ENCODE results near the gene CELSR1.
"Not testable (repeated sequence)": the region's sequence is repeated elsewhere in the genome, so short reads cannot be mapped to it uniquely, and the experiment has no call there.

CELSR1 gene

DNA sequence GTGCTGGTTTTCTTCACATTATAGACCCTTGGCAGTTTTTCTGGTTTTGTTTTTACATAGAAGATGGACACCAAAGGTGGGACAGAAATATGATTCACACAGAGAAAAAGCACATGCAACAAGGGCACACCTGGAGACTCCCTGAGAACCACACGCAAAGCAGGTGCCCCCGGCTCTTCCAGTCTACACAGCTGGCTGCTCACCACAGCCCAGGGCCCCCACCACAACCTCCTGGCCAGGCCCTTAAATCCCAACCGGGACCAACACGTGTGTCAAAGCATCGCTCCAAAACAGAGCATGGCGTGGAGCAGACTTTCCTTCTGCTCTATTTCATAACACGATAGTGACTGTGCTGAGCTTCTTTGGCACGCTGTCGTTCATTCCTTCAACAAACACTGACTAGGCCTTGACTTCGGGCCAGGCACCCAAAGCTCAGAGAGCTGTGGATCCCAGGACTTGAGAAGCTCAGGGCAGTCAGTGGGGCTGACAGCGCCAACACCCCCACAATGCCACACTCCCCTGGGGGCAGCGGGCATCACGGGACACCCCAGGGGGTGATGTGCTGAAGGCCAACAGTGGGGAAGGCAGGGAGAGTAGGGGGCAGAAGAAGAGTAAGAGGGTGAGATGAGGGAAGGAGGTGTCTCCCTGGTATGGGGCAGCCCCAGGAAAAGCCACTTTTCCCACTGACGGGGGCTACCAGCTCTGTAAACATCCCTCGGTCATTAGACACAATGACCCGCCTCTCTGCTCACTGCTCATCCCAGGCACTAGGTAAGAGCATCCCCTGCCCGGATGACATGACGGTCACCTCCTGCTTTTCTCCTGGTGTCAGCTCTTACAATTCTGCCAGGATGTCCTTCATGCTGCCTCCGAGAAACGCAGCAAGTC, 26.0 kb downstream of the CELSR1 start:
- no peak for DNase-seq

DNA sequence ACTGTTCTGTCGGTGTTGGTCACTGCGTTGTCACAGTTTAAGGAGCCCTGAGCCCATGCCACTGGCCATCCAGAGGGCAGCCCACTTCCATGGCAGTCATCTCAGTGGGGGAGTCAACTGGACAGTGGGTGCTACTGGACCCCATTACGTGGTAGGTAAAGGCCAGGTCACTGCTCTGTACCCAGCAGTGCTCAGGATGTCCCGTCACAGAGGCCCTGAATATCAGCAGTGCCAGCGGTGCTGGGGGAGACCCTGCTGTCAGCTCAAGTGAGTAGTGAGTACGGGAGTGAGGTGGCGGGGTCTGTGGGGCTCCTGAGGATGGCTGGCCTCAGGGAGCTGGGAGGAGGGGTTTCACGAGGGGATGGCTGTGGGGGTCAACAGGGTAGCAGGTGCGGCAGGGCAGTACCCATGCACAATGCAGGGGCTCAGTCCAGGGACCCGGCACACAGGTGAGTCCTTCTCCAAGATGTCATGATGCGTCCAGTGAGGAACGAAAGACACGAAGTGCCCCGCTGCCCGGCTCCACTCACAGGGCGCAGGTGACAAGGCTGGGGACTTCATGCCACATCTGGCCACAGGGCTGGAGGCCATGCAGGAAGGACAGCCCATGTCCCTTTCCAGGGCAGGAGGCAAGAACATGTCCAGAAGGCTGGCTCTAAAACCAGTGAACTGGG, 27.9 kb downstream of the CELSR1 start:
- no peak for DNase-seq

DNA sequence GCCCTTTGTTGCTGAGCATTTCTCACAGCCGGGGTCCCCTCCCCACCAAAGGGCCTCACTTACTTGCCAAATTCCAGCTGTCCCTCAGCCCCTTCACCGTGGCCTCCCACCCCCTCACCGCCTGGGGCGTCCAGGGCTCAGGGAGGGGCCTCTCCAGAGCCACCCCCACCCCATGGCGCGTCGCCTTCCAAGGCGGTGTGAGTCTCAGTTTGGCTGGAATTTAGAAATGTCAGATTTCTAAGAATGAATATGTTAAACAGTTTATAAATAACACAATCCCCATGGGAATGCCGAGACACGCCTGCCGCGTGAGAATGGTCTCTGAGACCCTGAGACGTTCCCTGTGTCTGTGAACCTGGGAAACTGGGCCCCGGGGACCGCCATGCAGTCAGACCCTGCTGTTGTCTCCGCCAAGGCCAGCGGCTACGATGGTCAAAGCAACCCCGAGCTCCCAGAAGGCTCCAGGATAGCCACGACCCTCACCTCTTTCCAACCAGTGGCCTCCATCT, 28.9 kb downstream of the CELSR1 start:
- no peak for DNase-seq

DNA sequence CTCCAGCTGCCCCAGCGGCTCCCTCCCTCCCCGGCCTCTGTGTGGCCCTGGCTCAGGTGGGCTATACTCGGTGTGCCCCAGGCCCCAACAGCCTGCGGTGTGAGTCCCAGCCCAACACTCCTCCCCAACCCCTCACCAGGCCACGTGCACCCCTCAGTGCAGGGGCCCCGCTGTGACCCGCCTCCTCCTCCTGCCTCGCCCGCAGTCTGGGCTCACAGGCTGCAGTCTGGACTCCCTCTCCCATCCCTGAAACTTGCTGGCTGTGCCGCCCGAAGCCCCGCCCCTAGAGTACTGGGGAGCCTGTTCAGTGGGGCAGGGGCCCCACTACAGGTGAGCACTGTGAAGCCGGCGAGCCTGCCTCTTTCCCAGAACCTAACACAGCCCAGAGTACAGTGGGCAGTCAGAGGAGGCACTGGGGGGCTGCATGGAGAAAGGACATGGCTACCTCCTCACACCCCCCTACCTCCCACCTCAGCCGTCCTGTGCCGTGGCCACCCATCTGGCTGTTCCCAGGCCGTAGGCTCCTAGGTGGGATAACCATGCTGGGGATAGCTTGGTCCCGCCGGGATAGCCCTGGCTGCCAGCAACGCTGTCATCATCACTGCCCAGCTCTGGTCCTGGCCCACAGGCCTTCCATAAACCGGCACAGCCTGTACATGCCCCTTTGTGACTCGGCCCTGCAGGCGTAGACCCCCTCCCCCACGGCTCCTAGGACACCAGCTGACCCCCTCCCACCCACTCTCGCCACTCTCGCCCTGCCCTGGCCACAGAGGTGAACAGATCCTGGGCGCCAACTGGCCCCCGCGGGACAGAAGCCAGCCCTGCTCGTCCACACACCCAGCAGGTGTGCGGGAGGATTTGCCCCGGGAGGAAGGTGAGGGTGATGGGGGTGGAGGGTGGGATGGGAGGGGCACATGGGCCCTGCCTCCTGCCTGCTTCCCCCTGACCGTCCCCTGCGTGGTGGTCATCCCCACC, 29.7 kb downstream of the CELSR1 start:
- no peak for DNase-seq

DNA sequence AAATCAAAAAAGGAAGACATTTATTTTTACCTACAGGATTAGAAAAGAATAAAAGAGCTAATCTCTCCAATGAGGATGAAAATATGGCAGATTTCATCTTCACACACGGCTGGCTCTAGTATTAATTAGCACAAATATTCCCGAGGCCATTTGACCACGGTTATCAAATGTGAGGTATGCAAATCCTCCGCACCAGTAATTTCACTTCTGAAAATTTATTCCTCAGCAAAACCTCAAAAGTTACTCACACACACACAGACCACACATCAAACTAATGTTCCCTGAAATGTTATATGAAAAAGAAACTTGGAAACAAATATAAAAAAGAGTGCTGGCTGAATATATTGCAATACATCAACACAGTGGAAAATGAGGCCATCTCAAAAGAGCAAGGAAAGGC, 32.8 kb downstream of the CELSR1 start:
- no peak for DNase-seq

DNA sequence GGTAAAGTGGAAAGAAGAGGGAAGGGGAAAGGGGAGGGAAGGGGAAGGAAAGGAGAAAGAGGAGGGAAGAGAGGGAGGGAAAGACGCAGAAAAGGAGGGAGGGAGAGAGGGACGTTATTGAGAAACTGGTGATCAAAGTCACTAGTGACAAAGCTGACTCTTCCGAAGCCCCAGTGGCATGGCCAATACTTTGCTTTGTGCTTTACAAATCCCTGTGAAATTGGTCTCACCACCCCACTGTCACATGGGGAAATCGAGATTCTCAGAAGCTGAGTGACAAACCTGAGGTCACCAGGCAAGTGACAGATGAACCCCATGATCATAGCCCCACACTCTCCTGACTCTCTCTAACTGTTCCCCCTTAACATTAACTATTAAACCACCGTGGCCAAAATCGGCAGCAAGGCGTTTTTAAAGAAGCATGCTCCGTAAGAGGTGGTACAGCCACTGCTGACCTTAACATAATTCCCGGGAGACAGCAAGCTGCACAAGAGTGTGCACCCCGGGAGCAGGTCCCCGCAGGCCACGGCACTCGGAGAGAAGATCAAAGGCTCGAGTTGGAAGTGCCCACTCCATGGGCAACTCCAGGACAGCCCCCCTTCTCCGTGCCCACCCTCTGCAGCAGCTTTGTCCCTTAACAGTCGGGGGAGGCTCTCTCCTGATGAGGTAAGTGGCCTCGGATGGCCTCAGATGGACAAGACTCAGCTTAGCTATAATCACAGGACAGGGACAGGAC, 34.8 kb downstream of the CELSR1 start:
- DNase-seq = no peak

DNA sequence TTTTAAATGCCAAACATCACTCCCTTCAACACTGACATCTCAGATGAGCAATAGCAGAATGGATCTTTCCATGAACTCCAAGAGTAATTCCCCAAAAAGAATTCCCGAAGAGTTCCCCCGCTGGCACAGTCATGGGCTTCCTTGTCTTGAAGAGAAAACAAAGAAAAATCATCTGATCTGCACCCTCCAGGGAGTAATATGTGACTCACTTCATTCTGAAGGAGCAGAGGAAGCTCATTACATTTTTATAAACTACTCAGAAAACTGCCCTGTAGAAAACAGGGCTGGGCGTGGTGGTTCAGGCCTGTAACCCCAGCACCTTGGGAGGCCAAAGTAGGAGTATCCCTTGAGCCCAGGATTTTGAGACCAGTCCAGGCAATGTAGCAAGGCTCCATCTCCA, 35.7 kb downstream of the CELSR1 start:
- no peak for DNase-seq

DNA sequence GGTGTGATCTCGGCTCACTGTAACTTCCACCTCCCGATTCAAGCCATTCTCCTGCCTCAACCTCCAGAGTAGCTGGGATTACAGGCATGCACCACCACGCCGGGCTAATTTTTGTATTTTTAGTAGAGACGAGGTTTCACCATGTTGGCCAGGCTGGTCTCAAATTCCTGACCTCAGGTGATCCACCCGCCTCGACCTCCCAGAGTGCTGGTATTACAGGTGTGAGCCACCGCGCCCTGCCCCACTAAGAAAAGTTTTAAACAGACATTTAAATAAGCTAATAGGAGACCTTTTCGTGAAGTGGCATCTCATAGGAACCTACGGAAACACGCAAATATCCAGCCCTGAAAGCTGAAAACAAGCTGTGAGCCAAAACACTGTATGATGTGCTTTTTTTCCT, 36.2 kb downstream of the CELSR1 start:
- not testable (repeated sequence) for DNase-seq

DNA sequence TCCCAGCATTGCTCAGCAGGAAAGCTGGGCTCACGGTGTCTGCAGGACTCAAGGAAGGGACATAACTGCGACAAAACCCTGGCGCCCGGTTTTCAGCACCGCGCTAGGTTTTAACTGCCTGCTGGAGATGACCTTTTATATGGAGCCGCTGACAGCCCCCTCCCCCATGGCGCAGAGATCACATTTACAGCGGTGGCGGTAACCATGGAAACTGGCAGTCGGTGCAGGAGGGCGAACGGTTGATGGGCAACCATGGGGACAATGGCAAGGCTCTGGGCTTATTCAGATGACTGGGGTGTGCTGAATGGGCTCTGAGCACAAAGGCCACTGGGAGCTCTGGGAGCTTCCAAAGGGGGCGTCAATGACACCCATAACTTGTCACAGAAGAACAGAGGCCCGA, 37.2 kb downstream of the CELSR1 start:
- no peak for DNase-seq

DNA sequence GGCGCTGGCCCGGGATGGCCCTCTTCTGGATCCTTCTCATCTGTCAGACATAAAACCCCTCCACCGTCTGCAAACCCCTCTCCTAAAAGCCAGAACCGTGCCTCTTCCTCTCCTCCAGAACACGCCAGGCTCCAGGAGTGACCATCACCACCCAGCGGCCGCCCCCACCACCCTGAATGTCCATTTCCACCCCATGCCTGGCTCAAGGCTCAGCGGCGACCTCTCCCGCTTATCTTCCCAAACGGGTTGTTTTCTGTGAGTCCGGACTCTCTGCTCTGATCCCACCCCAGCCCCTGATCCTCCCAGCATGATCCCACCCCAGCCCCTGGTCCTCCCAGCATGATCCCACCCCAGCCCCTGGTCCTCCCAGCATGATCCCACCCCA, 37.6 kb downstream of the CELSR1 start:
- DNase-seq = no peak

DNA sequence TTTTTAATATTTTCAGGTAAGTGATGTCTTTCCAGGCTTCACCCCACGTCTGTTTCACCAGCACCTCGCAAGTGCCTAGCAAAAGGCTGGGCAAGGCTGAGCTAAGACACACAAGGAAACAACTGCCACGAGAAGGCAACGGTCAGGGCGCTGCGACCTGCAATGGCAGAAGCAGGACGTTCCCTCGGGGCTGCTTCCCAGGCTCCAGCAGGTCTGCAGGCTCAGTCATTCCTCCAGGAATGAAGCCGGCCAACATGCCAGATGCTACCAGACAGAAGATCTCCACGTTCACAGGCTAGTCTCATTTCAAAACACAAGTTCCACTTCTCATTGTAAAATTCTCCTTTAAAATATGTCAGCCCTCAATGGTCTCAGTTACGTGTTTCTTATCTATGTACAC, 45.5 kb downstream of the CELSR1 start:
- DNase-seq = no peak

DNA sequence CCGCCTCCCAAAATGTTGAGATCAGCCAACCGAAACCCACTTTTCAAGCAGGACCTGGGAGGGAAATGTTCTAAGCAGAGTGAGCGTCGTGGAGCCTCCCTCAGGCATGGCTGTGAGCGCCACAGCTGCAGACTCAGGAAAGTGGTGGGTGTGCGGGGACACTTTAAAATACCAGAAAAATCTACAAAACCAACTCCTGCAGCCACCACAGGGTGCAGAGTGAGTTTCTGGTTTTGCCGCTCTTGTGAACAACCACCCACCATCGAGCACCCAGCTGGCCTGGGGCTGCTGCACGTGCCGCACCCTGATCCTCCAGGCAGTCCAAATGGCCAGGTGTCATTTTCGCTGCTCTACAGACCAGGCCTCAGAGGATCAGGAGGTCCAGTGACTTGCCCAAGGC, 46.9 kb downstream of the CELSR1 start:
- no peak for DNase-seq

DNA sequence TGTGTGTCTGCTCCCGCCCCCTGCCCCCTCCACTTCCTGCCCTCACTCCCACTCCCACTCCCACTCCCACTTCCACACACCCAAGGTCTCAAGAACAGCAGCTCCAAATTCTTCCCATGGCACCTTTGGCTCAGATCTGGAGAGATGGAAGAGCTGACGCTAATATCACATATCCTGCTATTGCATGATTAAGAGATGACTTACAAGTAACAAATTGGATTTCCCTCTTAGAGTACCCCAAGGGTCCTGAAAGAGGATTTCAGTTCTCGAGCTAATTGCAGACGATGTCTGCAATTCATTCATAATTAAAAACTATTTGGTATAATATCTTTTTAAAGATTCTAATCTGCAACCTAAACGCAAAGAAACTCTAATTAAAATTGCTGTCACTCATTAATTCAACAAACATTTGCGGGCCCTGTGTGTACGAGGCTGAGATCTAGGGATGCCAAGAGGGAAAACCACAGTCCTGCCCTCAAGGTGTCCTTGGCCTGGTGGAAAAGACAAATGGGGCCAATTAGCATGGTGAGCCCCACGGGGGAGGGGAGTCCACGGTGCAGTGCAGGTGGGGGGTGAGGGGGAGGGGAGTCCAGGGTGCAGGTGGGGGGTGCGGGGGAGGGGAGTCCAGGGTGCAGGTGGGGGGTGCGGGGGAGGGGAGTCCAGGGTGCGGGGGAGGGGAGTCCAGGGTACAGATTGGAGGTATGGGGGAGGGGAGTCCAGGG, 50.3 kb downstream of the CELSR1 start:
- no peak for DNase-seq

DNA sequence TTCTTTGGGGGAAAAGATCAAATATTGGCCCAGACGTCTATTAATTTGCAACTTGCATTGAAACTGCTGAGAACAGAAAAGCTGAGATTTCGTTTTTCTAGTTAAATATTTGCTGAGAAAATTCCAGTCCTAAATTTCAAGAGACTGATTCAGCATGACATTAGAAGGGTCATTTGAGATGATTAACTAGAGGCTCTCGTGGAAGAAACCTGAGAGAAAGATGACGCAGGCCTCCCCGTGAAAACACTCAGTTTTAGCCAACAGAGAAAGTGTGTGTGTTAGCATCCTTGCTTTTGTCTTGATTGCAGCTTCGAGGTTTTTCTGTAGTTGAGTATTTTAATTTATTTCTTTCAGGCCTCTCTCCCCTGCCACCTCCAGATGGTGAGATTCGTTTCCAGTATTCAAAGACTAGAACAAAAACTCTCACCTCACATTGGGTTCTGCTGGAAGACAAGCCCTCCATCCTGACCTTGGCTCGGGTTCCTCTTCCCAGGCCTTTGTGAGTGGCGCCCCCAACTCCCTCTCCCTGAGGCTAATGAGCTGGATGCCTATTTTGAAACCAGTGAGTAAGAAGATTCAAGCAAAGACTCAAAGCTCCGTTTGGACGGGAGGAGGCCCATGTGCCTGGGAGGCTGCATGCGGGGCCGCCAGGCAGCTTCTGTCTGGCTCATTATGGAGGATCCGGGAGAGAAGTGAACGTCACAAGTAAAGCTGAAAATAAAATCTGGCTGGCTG, 52.4 kb downstream of the CELSR1 start:
- DNase-seq = no peak

DNA sequence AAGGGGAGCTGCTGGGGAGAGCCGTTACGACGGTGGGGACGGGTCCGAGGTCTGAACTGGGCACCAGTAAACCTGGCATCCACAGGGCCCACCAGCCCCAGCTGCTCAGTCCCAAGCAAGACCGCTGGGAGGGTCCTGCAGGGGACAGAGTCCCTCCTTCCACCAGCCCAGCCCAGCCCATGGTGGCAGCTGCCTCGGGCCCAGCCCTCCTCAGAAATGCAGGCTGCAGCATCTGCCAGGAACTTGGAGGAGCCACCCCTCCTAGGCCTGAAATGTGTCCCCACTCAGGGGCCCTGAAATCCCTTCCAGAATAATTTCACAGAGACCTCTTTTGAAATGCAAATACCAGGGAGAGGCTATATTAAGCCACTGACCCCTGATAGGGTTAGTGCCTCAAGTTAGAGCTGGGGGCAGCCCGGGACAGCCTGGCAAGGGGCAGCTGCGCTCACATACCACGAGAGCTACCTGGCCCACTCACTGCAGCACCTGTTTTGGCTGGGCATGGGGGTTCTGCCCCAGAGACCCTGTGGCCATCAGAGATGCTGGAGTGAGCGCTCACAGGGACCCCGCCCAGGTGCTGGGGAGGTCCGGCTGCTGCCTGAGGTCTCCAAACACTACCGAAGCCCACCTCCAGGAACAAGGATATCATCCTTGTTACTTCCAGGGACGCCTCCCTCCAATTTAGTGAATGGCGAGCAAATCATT, 53.1 kb downstream of the CELSR1 start:
- no peak for DNase-seq

DNA sequence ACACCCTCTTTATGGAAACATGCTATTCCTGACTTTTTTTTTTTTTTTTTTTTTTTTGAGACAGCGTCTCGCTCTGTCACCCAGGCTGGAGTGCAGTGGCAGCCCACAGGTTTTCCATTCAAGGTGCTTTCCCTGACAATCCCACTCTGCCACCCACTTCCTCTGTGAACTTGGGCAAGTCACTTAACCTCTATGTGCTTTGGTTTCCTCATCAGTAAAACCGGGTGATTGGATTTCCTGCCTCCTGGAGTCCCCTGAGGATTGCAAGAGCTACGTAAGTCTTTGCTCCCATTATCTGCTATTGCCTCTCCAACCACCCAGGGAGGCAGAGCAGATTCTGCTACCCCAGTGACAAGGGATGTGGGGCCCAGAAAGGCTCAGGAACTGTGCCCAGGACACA, 54.1 kb downstream of the CELSR1 start:
- DNase-seq = no peak

DNA sequence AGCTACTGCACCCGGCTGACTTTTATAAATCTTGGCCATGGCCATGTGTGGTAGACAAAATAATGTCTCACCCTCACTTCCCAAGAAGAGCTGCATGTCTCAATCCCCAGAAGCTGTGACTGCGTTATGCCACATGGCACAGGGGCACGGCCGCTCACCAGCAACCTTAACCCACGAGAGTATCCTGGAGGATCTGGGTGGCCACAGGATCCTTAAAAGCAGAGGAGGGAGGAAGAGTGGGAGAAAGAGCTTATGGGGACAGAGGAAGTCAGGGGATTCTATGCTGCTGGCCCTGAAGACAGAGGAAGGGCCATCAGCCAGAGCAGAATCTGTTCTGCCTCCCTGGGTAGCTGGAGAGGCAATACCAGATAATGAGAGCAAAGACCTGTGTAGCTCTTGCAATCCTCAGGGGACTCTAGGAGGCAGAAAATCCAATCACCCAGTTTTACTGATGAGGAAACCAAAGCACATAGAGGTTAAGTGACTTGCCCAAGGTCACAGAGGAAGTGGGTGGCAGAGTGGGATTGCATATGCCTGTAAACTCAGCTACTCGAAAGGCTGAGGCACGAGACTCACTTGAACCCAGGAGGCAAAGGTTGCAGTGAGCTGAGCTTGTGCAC, 55.3 kb downstream of the CELSR1 start:
- no peak for DNase-seq

DNA sequence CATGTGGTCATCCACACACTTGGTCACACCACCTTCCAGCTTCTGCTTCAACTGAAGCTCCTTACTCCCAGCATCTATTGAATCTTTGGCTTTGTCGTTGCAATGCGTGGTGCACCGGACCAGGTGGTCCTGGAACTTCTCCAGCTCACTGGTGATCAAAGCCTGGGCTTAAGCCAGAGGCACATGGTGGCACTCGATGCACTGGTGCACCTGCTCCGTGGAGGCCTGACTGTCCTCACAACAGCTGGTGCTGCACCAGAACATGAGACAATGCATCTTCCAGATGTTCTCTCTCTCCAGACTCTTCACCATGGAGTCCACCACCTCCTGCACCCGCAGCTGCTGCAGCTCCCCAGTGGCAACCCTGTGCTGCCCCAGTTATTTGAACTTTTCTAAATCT, 56.0 kb downstream of the CELSR1 start:
- peak; percentile 22 for DNase-seq

DNA sequence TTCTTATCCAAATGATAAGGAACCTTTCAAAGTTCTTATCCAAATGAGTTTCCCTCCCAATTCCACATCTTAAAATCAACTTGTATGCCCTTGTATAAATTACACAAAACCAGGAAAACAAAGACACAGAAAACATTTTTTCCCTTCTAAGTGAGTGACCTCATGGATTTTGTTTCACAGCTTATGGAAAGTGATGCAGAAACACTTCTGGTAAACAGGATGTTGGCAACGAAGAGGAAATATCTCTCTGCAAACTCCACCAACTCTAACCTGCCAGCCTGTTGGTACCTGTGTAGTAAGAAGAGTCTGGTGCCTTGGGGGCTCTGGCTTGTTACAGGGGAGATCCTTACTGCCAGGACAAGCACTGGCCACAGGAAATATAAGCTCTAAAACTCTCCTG, 57.0 kb downstream of the CELSR1 start:
- no peak for DNase-seq

DNA sequence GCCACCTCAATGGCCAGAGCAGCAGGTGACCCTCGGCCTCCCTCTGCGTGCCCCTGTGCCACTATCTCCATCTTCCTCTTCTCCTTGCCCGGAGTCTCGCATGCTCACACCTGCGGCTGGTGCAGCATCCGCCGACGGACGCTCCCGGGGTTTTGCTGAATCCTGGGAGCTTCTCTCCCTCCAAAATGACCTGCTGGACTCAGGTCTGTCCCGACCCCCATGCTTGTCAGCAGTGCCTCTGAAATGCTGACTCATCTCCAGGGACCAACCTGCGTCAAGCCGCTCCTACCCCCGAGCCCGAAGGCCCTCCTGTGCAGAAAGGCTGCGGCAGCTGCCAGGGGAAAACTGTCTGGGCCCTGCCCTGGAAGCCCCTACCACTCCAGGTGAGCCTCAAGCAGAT, 58.4 kb downstream of the CELSR1 start:
- no peak for DNase-seq
